Caco-2 (cell line): ENCODE measurements around the gene LAT. TPM values are rescaled to one million over a fixed set of nuclear protein-coding genes. Genes with fewer than 3 reads are reported as not detected.

Source experiments
- BruUV-seq: library from RNA; stranded (reverse); fragments of 400-500 nt; replicated peaks from 2 replicates; lab custom pipeline; 2021; lab: Mats Ljungman, UMichigan
- CTCF ChIA-PET: fragments of 300-600 bp; sonication (Branson Sonifier 250); formaldehyde crosslinking; loops from one replicate; lab custom pipeline; 2022; ENCODE audit warnings: antibody characterized with exemption; lab: Charles Lee
- POLR2A ChIA-PET: fragments of 300-600 bp; sonication (Branson Sonifier 250); formaldehyde crosslinking; loops from one replicate; lab custom pipeline; 2022; ENCODE audit warnings: antibody characterized with exemption; lab: Charles Lee
- DNase-seq, 2 experiments: peaks; one replicate each; pipeline versions ENCODE4 v3.0.0 to v3.0.0-alpha.2; 2020 to 2022
- H3K27me3 ChIP-seq: replicated peaks from 2 replicates; pipeline ENCODE4 v1.6.0; 2011; ENCODE audit warnings: low read length; ENCODE audit not compliant: control insufficient read depth, insufficient read depth
- H3K36me3 ChIP-seq: 2 replicates; pipeline ENCODE4 v1.5.1; 2011; ENCODE audit warnings: low read length; ENCODE audit not compliant: control insufficient read depth, insufficient read depth
- H3K4me1 ChIP-seq: fragments of 250-450 bp; sonication (Bioruptor Pico); 2 replicates; pipeline ENCODE4 v1.5.1; 2020; ENCODE audit warnings: mild to moderate bottlenecking
- H3K4me3 ChIP-seq: 2 replicates; pipeline ENCODE4 v1.5.1; 2011; ENCODE audit warnings: low read depth, mild to moderate bottlenecking, control low read depth, low read length
- H3K9me3 ChIP-seq: fragments of 250-450 bp; sonication (Bioruptor Pico); 2 replicates; pipeline ENCODE4 v1.5.1; 2020; ENCODE audit warnings: mild to moderate bottlenecking, moderate library complexity
- H3K27ac Mint-ChIP-seq: one replicate; pipeline ENCODE4 v1.8.0; 2022; ENCODE audit warnings: mixed read lengths; ENCODE audit not compliant: unreplicated experiment
- H3K27me3 Mint-ChIP-seq: one replicate; pipeline ENCODE4 v1.8.0; 2022; ENCODE audit warnings: mixed read lengths; ENCODE audit not compliant: insufficient read depth, unreplicated experiment
- H3K36me3 Mint-ChIP-seq: one replicate; pipeline ENCODE4 v1.8.0; 2022; ENCODE audit warnings: mild to moderate bottlenecking, mixed read lengths; ENCODE audit not compliant: insufficient read depth, unreplicated experiment
- H3K4me1 Mint-ChIP-seq: one replicate; pipeline ENCODE4 v1.8.0; 2022; ENCODE audit warnings: low read depth, mixed read lengths; ENCODE audit not compliant: unreplicated experiment
- H3K4me3 Mint-ChIP-seq: one replicate; pipeline ENCODE4 v1.8.0; 2022; ENCODE audit warnings: mild to moderate bottlenecking, moderate library complexity, mixed read lengths; ENCODE audit not compliant: unreplicated experiment
- H3K9me3 Mint-ChIP-seq: one replicate; pipeline ENCODE4 v1.8.0; 2022; ENCODE audit warnings: mixed read lengths; ENCODE audit not compliant: unreplicated experiment
- intact Hi-C: fragments of 100-400 bp; cut with micrococcal nuclease; formaldehyde crosslinking; loops from one replicate; pipeline ENCODE4 v1.10.0; 2022; ENCODE audit not compliant: unreplicated experiment
- total RNA-seq: library from RNA; stranded (reverse); gene quantifications from 2 replicates; pipeline ENCODE4 v1.2.3, GENCODE V29; 2022
- TF ChIP-seq, protein P1 (sequence below), 2 experiments: fragments of 200-600 bp in 1 of 2; IDR thresholded peaks; 1 replicate in 1 of 2; 2 replicates in 1 of 2; pipeline versions ENCODE4 v1.5.1 to v1.8.0; 2011 to 2022; ENCODE audit warnings: antibody characterized with exemption in 1 of 2, control low read depth in 1 of 2, inconsistent platforms in 1 of 2, low read depth in 1 of 2, low read length in 1 of 2, mild to moderate bottlenecking in 1 of 2, moderate library complexity in 1 of 2; ENCODE audit not compliant: insufficient read depth in 1 of 2, severe bottlenecking in 1 of 2, unreplicated experiment in 1 of 2

LAT gene
- total RNA-seq, 1 experiment from 2014 or later, result 3.2 TPM

DNA sequence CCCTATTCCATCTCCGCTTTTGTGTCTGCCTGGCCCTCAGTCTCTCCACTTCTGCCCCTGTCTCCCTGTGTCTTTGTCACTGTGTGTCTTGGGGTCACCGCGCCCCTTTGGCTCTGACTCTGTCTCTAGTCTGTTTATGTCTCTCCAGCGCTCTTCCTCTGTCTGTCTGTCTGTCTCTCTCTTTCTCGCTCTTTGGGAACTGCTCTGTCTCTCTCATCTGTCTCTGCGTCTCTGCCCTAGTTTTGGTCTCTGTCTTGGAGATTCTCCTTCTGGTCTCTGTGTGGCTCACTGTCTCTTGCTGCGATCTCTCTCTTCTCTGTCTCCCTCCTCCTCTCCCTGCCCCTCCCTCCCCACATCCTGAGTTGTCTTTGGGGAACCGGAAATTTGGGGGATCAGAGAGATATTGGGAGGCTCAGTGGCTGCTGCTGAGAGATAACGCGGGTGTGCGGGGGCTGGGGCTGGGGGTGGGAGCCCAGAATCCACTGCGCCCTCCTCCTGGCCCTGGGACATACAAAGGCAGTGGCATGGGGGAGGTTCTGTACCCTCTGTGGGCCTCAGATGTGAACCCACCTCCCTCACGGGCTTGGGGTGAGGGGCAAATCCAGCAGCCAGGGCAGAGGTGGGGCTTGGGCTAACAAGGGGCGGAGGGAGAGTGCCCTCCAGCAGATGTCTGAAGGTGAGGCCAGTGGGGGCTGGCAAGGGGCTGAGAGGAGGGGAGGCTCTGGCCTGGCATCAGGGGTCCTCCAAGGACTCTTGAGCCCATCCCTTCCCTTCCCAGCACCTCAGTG, 24.4 kb downstream of the LAT start:
- no TSS peak for BruUV-seq
- DNase-seq, result no peak
- Histone ChIP-seq H3K4me3 (no peak overlapping the region), H3K36me3 (no peaks in the 10 kb centered on the region), H3K9me3 (no peaks in the 10 kb centered on the region), H3K4me1 (no peaks in the 10 kb centered on the region), H3K27me3 (no peaks in the 10 kb centered on the region)
- H3K36me3 Mint-ChIP-seq, result no peaks in the 10 kb centered on the region
- no peaks in the 10 kb centered on the region for H3K4me1 Mint-ChIP-seq
- CTCF ChIA-PET, result no interaction called here
- H3K27ac Mint-ChIP-seq, result no peak overlapping the region
- intact Hi-C loops, result no loop called here
- H3K27me3 Mint-ChIP-seq, result peaks cover 4% of the 10 kb centered on the region
- no peak overlapping the region for H3K4me3 Mint-ChIP-seq
- no peaks in the 10 kb centered on the region for H3K9me3 Mint-ChIP-seq
- TF ChIP-seq, protein P1, sequence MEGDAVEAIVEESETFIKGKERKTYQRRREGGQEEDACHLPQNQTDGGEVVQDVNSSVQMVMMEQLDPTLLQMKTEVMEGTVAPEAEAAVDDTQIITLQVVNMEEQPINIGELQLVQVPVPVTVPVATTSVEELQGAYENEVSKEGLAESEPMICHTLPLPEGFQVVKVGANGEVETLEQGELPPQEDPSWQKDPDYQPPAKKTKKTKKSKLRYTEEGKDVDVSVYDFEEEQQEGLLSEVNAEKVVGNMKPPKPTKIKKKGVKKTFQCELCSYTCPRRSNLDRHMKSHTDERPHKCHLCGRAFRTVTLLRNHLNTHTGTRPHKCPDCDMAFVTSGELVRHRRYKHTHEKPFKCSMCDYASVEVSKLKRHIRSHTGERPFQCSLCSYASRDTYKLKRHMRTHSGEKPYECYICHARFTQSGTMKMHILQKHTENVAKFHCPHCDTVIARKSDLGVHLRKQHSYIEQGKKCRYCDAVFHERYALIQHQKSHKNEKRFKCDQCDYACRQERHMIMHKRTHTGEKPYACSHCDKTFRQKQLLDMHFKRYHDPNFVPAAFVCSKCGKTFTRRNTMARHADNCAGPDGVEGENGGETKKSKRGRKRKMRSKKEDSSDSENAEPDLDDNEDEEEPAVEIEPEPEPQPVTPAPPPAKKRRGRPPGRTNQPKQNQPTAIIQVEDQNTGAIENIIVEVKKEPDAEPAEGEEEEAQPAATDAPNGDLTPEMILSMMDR (IDR thresholded peaks at IDR 0.05; ENCODE audit: insufficient read depth in 1 of 2, low read depth in 1 of 2, low read length in 1 of 2, severe bottlenecking in 1 of 2, unreplicated experiment in 1 of 2), result no peak
- POLR2A ChIA-PET, result no interaction called here

DNA sequence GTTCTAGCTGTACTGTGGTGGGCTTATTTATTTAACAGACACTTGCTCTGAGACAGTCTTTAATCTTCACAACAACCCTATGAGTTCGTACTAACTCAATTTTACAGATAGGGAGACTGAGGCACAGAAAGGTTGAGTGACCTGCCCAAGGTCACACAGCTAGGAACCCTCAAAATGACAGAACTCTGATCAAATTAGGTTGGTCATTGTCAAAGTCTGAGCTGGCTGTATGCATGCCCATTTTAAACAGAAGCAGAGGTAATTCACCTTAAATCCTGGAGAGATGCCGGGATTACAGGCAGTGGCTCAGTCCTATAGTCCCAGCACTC, 24.9 kb downstream of the LAT start:
- H3K36me3 ChIP-seq, result no peaks in the 10 kb centered on the region
- Mint-ChIP-seq H3K36me3 (no peaks in the 10 kb centered on the region), H3K4me1 (no peaks in the 10 kb centered on the region), H3K4me3 (no peak overlapping the region), H3K27ac (no peak overlapping the region), H3K27me3 (peaks cover 4% of the 10 kb centered on the region), H3K9me3 (no peaks in the 10 kb centered on the region)
- H3K4me3 ChIP-seq, result no peak overlapping the region
- CTCF ChIA-PET, result interaction anchor here (0.7 kb wide), 1 partner anchor 46 kb away, joined by 5 read pairs; no protein-coding TSS in a partner anchor
- POLR2A ChIA-PET, result no interaction called here
- no peaks in the 10 kb centered on the region for H3K9me3 ChIP-seq
- TF ChIP-seq, protein P1 (IDR thresholded peaks at IDR 0.05; ENCODE audit: insufficient read depth in 1 of 2, low read depth in 1 of 2, low read length in 1 of 2, severe bottlenecking in 1 of 2, unreplicated experiment in 1 of 2), result no peak
- H3K27me3 ChIP-seq, result no peaks in the 10 kb centered on the region
- no peak for DNase-seq
- intact Hi-C loops, result no loop called here
- no TSS peak for BruUV-seq
- no peaks in the 10 kb centered on the region for H3K4me1 ChIP-seq

DNA sequence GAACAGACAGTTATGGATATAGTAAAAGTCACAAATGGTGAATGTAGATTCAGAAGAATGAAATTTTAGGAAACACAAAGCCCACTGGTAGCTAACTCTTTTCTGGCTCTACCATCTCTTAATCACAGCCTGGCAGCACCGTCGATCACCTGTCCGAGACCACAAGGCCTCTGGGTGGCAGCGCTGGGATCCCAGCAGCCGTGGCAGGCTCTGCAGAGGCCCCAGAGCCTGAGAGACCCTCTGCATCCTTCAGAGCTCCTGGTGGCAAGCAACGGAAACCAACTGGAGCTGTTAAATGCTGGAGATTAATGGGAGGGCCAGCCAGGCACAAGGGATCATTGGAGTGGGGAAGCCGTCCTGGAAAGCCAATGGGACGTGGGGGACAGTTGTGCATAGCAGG, 26.3 kb downstream of the LAT start:
- Mint-ChIP-seq H3K27me3 (peaks cover 4% of the 10 kb centered on the region), H3K36me3 (no peaks in the 10 kb centered on the region), H3K9me3 (no peaks in the 10 kb centered on the region), H3K27ac (no peak overlapping the region), H3K4me1 (no peaks in the 10 kb centered on the region), H3K4me3 (no peak overlapping the region)
- ChIA-PET CTCF (no interaction called here), POLR2A (no interaction called here)
- H3K27me3 ChIP-seq, result no peaks in the 10 kb centered on the region
- H3K36me3 ChIP-seq, result no peaks in the 10 kb centered on the region
- DNase-seq, result peak in 1 of 2 experiments; percentile 19
- no peaks in the 10 kb centered on the region for H3K9me3 ChIP-seq
- no peaks in the 10 kb centered on the region for H3K4me1 ChIP-seq
- no TSS peak for BruUV-seq
- intact Hi-C loops, result no loop called here
- TF ChIP-seq, protein P1 (IDR thresholded peaks at IDR 0.05; ENCODE audit: insufficient read depth in 1 of 2, low read depth in 1 of 2, low read length in 1 of 2, severe bottlenecking in 1 of 2, unreplicated experiment in 1 of 2), result peak in 1 of 2 experiments; percentile 22
- no peak overlapping the region for H3K4me3 ChIP-seq
